ENCODE data around the gene CARF. TPM values are rescaled to one million over a fixed set of nuclear protein-coding genes. Genes with fewer than 3 reads are reported as not detected.

The CARF gene
- total RNA-seq, 2 experiments from 2014 or later = 14.7 to 17.5 TPM

DNA sequence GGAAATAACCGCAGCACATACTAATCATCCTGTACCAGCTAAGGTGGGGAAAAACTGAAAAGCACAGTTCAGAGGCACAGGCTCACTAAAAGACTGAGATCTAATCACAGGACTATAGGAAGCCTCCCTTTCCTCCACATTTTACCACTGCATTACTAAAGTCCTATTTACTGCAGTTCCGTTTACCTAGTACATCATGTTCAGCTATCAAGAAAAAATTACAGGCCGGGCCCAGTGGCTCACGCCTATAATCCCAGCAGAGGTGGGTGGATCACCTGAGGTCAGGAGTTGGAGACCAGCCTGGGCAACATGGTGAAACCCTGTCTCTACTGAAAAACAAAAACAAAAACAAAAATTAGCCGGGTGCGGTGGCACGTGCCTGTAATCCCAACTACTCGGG, 91.6 kb downstream of the CARF start:
- no peaks in the 10 kb centered on the region for H3K9me2 ChIP-seq (ENCODE audit: insufficient read depth, low read length)
- CTCF ChIA-PET (ENCODE audit: unreplicated experiment) = no interaction called here

DNA sequence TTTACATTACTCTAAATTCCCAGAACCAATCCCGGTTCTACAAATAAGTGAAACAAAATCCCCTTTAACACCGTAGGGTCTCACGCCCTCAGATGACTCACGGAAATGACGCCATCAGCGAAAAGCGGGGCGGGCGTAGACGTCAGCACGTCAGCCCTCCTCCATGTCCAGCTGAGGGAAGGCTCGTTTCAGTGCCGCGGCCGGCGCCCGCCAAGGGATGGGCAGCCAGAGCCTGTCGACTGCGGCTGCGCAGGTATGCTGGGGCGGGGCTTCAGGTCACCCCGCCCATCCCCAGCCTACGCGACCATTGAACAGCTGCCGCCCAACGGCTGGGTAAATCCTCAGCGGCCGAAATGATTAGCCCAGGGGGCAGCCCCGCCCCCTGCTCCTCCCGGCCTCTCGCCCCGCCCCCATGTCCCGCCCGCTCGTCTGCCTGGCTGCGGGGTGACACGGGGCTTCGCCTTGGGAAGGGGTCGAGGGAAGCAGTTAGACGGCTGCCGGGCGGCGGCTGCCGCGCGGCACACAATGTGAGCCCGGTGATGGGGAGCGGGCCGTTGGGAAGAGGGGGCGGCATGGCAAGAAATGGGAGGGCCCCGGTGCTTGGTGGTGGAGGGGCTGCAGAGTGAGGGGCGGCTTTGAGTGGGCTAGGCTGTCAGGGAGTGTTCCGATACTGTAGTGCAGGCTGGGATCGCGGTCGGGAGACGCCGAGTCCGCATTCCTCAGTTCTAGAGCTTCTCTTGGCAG, 102.6 kb downstream of the CARF start, which contains the start of gene NBEAL1:
TSS of gene NBEAL1 (plus strand) at position 420 of the 744 bp plus-strand sequence. CDS start 1,510 bp downstream, outside the sequence.
- Histone ChIP-seq H3K4me2 (ENCODE audit: low read length) (peak within 1 kb of the TSS; percentile 80), H3K4me3 (ENCODE audit: low read depth, low read length, poor library complexity, severe bottlenecking) (peak within 1 kb of the TSS; percentile 76), H3K4me1 (ENCODE audit: insufficient read depth, low read length, poor library complexity, severe bottlenecking) (peaks cover 19% of the 10 kb centered on the region), H3K9me3 (ENCODE audit: low read length) (no peaks in the 10 kb centered on the region), H2AFZ (ENCODE audit: low read length) (peak within 1 kb of the TSS; percentile 99), H3K9me2 (ENCODE audit: insufficient read depth, low read length) (no peaks in the 10 kb centered on the region), H3K79me2 (ENCODE audit: insufficient read depth, low read depth, low read length) (no peaks in the 10 kb centered on the region), H4K20me1 (ENCODE audit: insufficient read depth, low read length) (no peaks in the 10 kb centered on the region), H3K36me3 (ENCODE audit: insufficient read depth, low read length) (no peaks in the 10 kb centered on the region), H3K27ac (ENCODE audit: low read depth, low read length, poor library complexity, severe bottlenecking) (no peak within 1 kb of the TSS)
- TF ChIP-seq, protein P1, sequence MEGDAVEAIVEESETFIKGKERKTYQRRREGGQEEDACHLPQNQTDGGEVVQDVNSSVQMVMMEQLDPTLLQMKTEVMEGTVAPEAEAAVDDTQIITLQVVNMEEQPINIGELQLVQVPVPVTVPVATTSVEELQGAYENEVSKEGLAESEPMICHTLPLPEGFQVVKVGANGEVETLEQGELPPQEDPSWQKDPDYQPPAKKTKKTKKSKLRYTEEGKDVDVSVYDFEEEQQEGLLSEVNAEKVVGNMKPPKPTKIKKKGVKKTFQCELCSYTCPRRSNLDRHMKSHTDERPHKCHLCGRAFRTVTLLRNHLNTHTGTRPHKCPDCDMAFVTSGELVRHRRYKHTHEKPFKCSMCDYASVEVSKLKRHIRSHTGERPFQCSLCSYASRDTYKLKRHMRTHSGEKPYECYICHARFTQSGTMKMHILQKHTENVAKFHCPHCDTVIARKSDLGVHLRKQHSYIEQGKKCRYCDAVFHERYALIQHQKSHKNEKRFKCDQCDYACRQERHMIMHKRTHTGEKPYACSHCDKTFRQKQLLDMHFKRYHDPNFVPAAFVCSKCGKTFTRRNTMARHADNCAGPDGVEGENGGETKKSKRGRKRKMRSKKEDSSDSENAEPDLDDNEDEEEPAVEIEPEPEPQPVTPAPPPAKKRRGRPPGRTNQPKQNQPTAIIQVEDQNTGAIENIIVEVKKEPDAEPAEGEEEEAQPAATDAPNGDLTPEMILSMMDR (conservative IDR thresholded peaks at IDR 0.05; ENCODE audit: low read length) = no peak
- no peak for TF ChIP-seq EZH2phosphoT487 (IDR thresholded peaks at IDR 0.05; ENCODE audit: borderline replicate concordance, low read depth, low read length)
- POLR2A ChIA-PET = interaction anchor here (0.6 kb wide), 2 partner anchors 18 to 162 kb away, joined by 3 to 6 read pairs; no protein-coding TSS in a partner anchor
- CTCF ChIA-PET (ENCODE audit: unreplicated experiment) = no interaction called here
- peak; percentile 96 for DNase-seq (ENCODE audit: low spot score)
- BruUV-seq (replicated peaks) = no TSS peak
- intact Hi-C loops (cut with micrococcal nuclease; ENCODE audit: unreplicated experiment) = loop anchor here (1.0 to 10.0 kb wide), 3 partner anchors 103 to 430 kb away; partner anchors contain the start of genes CYP20A1 and WDR12

More for the DNA sequence above, 91.6 kb downstream of the CARF start:
- H2AFZ ChIP-seq (ENCODE audit: low read length) = no peak overlapping the region
- no peaks in the 10 kb centered on the region for H4K20me1 ChIP-seq (ENCODE audit: insufficient read depth, low read length)
- POLR2A ChIA-PET = interaction anchor here (0.6 kb wide), 1 partner anchor 47 kb away, joined by 3 read pairs; no protein-coding TSS in a partner anchor
- H3K4me3 ChIP-seq (ENCODE audit: low read depth, low read length, poor library complexity, severe bottlenecking) = no peak overlapping the region
- no peaks in the 10 kb centered on the region for H3K36me3 ChIP-seq (ENCODE audit: insufficient read depth, low read length)
- no peaks in the 10 kb centered on the region for H3K79me2 ChIP-seq (ENCODE audit: insufficient read depth, low read depth, low read length)
- no peaks in the 10 kb centered on the region for H3K9me3 ChIP-seq (ENCODE audit: low read length)
- H3K4me2 ChIP-seq (ENCODE audit: low read length) = no peak overlapping the region
- no peak overlapping the region for H3K27ac ChIP-seq (ENCODE audit: low read depth, low read length, poor library complexity, severe bottlenecking)
- DNase-seq (ENCODE audit: low spot score) = no peak
- BruUV-seq (replicated peaks) = no TSS peak
- TF ChIP-seq, protein P1 (conservative IDR thresholded peaks at IDR 0.05; ENCODE audit: low read length) = no peak
- no peak for TF ChIP-seq EZH2phosphoT487 (IDR thresholded peaks at IDR 0.05; ENCODE audit: borderline replicate concordance, low read depth, low read length)
- no peaks in the 10 kb centered on the region for H3K4me1 ChIP-seq (ENCODE audit: insufficient read depth, low read length, poor library complexity, severe bottlenecking)
- intact Hi-C loops (cut with micrococcal nuclease; ENCODE audit: unreplicated experiment) = no loop called here
